WTC11 (cell line): ENCODE measurements around the gene PHYHIPL. TPM values are rescaled to one million over a fixed set of nuclear protein-coding genes. Genes with fewer than 3 reads are reported as not detected.

ENCODE experiments used
- ATAC-seq: fragments of 200-7000 bp; cut with Tn5 transposase; 2 replicates; pipeline ENCODE4 v1.10.0; 2021; ENCODE audit warnings: mild to moderate bottlenecking, moderate library complexity
- CTCF ChIA-PET: fragments of 300-600 bp; sonication (Branson Sonifier 250); formaldehyde crosslinking; loops from one replicate; lab custom pipeline; 2021; ENCODE audit warnings: antibody characterized with exemption; lab: Charles Lee
- POLR2A ChIA-PET: fragments of 350-600 bp; sonication (Branson Sonifier 250); formaldehyde crosslinking; loops from one replicate; lab custom pipeline; 2021; ENCODE audit warnings: antibody characterized with exemption; lab: Charles Lee
- DNase-seq: peaks from one replicate; pipeline ENCODE4 v3.0.0; 2021; ENCODE audit warnings: low spot score
- H3K27ac Mint-ChIP-seq: 2 replicates; pipeline ENCODE4 v1.8.0; 2021; ENCODE audit warnings: mixed read lengths
- H3K27me3 Mint-ChIP-seq: 2 replicates; pipeline ENCODE4 v1.8.0; 2021; ENCODE audit warnings: low read depth, mild to moderate bottlenecking, moderate library complexity, mixed read lengths
- H3K36me3 Mint-ChIP-seq: 2 replicates; pipeline ENCODE4 v1.8.0; 2021; ENCODE audit warnings: mixed read lengths
- H3K4me1 Mint-ChIP-seq: 2 replicates; pipeline ENCODE4 v1.8.0; 2022; ENCODE audit warnings: mixed read lengths
- H3K4me3 Mint-ChIP-seq: 2 replicates; pipeline ENCODE4 v1.8.0; 2021; ENCODE audit warnings: mild to moderate bottlenecking, moderate library complexity, mixed read lengths
- H3K9me3 Mint-ChIP-seq: 2 replicates; pipeline ENCODE4 v1.8.0; 2021; ENCODE audit warnings: mixed read lengths
- ATF1 ChIP-seq: sonication (generic); formaldehyde crosslinking; IDR thresholded peaks from 2 replicates; pipeline ENCODE4 v1.8.1; 2023; ENCODE audit warnings: mild to moderate bottlenecking, moderate library complexity, missing genetic modification reagents
- ATF2 ChIP-seq: sonication (generic); formaldehyde crosslinking; IDR thresholded peaks from 2 replicates; pipeline ENCODE4 v1.8.1; 2022; ENCODE audit warnings: low read depth, missing genetic modification reagents, borderline replicate concordance
- ATF3 ChIP-seq: sonication (generic); formaldehyde crosslinking; conservative IDR thresholded peaks from 2 replicates; pipeline ENCODE4 v1.8.1; 2022; ENCODE audit warnings: mild to moderate bottlenecking, missing genetic modification reagents
- CBFB ChIP-seq: sonication (generic); formaldehyde crosslinking; IDR thresholded peaks from 2 replicates; pipeline ENCODE4 v1.8.1; 2022; ENCODE audit warnings: mild to moderate bottlenecking, low read depth, missing genetic modification reagents
- E2F5 ChIP-seq: sonication (generic); formaldehyde crosslinking; IDR thresholded peaks from 2 replicates; pipeline ENCODE4 v1.8.1; 2022; ENCODE audit warnings: mild to moderate bottlenecking, moderate library complexity, missing genetic modification reagents
- EMX1 ChIP-seq: fragments of 250-450 bp; sonication (Bioruptor Pico); IDR thresholded peaks from 2 replicates; pipeline ENCODE4 v1.8.0; 2021; ENCODE audit warnings: mild to moderate bottlenecking
- KAT7 ChIP-seq: sonication (generic); formaldehyde crosslinking; IDR thresholded peaks from 2 replicates; pipeline ENCODE4 v1.8.1; 2023; ENCODE audit warnings: missing genetic modification reagents, mild to moderate bottlenecking, borderline replicate concordance
- MXD4 ChIP-seq: fragments of 250-450 bp; sonication (Bioruptor Pico); IDR thresholded peaks from 2 replicates; pipeline ENCODE4 v1.8.0; 2021; ENCODE audit warnings: mild to moderate bottlenecking, moderate library complexity, borderline replicate concordance
- MYBL2 ChIP-seq: sonication (generic); formaldehyde crosslinking; IDR thresholded peaks from 2 replicates; pipeline ENCODE4 v1.8.1; 2023; ENCODE audit warnings: mild to moderate bottlenecking, moderate library complexity, missing genetic modification reagents
- NR1H2 ChIP-seq: sonication (generic); formaldehyde crosslinking; IDR thresholded peaks from 2 replicates; pipeline ENCODE4 v1.9.0; 2021; ENCODE audit warnings: mild to moderate bottlenecking, moderate library complexity, missing genetic modification reagents
- NR2C2 ChIP-seq: sonication (generic); formaldehyde crosslinking; IDR thresholded peaks from 2 replicates; pipeline ENCODE4 v1.8.0; 2022; ENCODE audit warnings: mild to moderate bottlenecking, missing genetic modification reagents
- NR3C1 ChIP-seq: sonication (generic); formaldehyde crosslinking; conservative IDR thresholded peaks from 2 replicates; pipeline ENCODE4 v1.8.1; 2023; ENCODE audit warnings: low read depth, mild to moderate bottlenecking, missing genetic modification reagents
- OVOL2 ChIP-seq: fragments of 250-450 bp; sonication (Bioruptor Pico); IDR thresholded peaks from 2 replicates; pipeline ENCODE4 v1.9.0; 2021; ENCODE audit warnings: mild to moderate bottlenecking, borderline replicate concordance
- RELA ChIP-seq: sonication (generic); formaldehyde crosslinking; IDR thresholded peaks from 2 replicates; pipeline ENCODE4 v1.8.1; 2022; ENCODE audit warnings: missing genetic modification reagents, mild to moderate bottlenecking, borderline replicate concordance
- STAT6 ChIP-seq: sonication (generic); formaldehyde crosslinking; conservative IDR thresholded peaks from 2 replicates; pipeline ENCODE4 v1.8.1; 2023; ENCODE audit warnings: mild to moderate bottlenecking, low read depth, missing genetic modification reagents, moderate library complexity
- USF2 ChIP-seq: sonication (generic); formaldehyde crosslinking; IDR thresholded peaks from 2 replicates; pipeline ENCODE4 v1.8.1; 2023; ENCODE audit warnings: mild to moderate bottlenecking, missing genetic modification reagents, moderate library complexity
- ZMAT4 ChIP-seq: fragments of 250-450 bp; sonication (Bioruptor Pico); IDR thresholded peaks from 2 replicates; pipeline ENCODE4 v1.9.0; 2021; ENCODE audit warnings: mild to moderate bottlenecking
- ZNF416 ChIP-seq: fragments of 250-450 bp; sonication (Bioruptor Pico); IDR thresholded peaks from 2 replicates; pipeline ENCODE4 v1.9.0; 2021; ENCODE audit warnings: mild to moderate bottlenecking, inconsistent platforms
- ZNF512 ChIP-seq: sonication (generic); formaldehyde crosslinking; IDR thresholded peaks from 2 replicates; pipeline ENCODE4 v1.8.1; 2022; ENCODE audit warnings: missing genetic modification reagents, borderline replicate concordance
- ZNF671 ChIP-seq: fragments of 250-450 bp; sonication (Bioruptor Pico); IDR thresholded peaks from 2 replicates; pipeline ENCODE4 v1.8.0; 2021; ENCODE audit warnings: mild to moderate bottlenecking
- ZSCAN18 ChIP-seq: fragments of 250-450 bp; sonication (Bioruptor Pico); IDR thresholded peaks from 2 replicates; pipeline ENCODE4 v2.1.2; 2022; ENCODE audit warnings: mild to moderate bottlenecking, moderate library complexity
- total RNA-seq: library from RNA; stranded (reverse); gene quantifications from 3 replicates; pipeline ENCODE4 v1.2.3, GENCODE V29; 2021

Gene PHYHIPL
- total RNA-seq, 1 experiment from 2014 or later, result 0.13 TPM

GRCh38 chr10:59269651-59270050, 93.2 kb downstream of the PHYHIPL start (continued):
- TF ChIP-seq ATF2 (no peak), STAT6 (CRISPR knock-in tag) (no peak)

GRCh38 chr10:59270492-59270891, 94.0 kb downstream of the PHYHIPL start:
- Mint-ChIP-seq H3K27ac (no peak overlapping the region), H3K4me1 (no peaks in the 10 kb centered on the region), H3K36me3 (no peaks in the 10 kb centered on the region), H3K9me3 (no peaks in the 10 kb centered on the region), H3K27me3 (no peaks in the 10 kb centered on the region), H3K4me3 (no peak overlapping the region)
- ChIA-PET POLR2A (interaction anchor here (0.6 kb wide), 1 partner anchor 74 kb away, joined by 4 read pairs; no protein-coding TSS in a partner anchor), CTCF (no interaction called here)
- DNase-seq (no peak), ATAC-seq (no peak)
- TF ChIP-seq USF2, result no peak
- no peak for TF ChIP-seq E2F5 (CRISPR knock-in tag)
- no peak for TF ChIP-seq ATF1 (CRISPR knock-in tag)
- TF ChIP-seq ZSCAN18 (CRISPR knock-in tag), result no peak
- no peak for TF ChIP-seq ATF3 (CRISPR knock-in tag)
- no peak for TF ChIP-seq ZNF512 (CRISPR knock-in tag)
- TF ChIP-seq CBFB (CRISPR knock-in tag), result no peak
- TF ChIP-seq NR1H2 (CRISPR knock-in tag), result no peak
- TF ChIP-seq MYBL2, result no peak
- no peak for TF ChIP-seq ZNF416 (CRISPR knock-in tag)
- no peak for TF ChIP-seq OVOL2 (CRISPR knock-in tag)
- TF ChIP-seq KAT7 (CRISPR knock-in tag), result no peak
- no peak for TF ChIP-seq EMX1
- no peak for TF ChIP-seq RELA (CRISPR knock-in tag)
- no peak for TF ChIP-seq NR3C1 (CRISPR knock-in tag)
- no peak for TF ChIP-seq ZMAT4
- no peak for TF ChIP-seq ZNF671 (CRISPR knock-in tag)
- no peak for TF ChIP-seq MXD4
- no peak for TF ChIP-seq NR2C2 (CRISPR knock-in tag)
